ENCODE results near the gene C4orf51. TPM values are rescaled to one million over a fixed set of nuclear protein-coding genes. Genes with fewer than 3 reads are reported as not detected.

The C4orf51 gene
- total and polyA plus RNA-seq, 2 of the 4 experiments (the other 2 are of a cell fraction), result not detected

DNA sequence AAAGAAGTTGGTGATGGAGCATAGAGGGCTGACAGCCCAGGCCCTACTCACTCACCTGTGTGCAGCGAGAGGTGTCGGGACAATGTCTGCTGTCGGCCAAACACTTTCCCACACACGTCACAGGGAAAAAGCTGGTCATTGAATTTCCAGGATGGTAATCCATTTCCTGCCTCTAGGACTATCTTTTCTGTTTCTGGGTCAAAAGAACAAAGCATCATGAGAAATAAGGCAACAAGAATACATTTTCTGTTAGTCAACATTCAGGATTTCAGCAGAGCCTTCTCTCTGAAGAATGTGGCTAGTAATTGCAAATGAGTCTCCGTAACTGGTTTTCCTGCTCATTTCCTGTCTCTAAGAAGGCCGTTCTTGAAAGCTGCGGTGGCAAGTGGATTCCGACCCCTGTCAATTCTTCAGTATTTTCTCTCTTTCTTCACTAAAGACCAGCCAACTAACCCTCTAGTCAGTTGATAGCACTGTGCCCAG lies 99.4 kb downstream of the C4orf51 start:
- H2AFZ ChIP-seq (replicated peaks; ENCODE audit: low read length, poor library complexity), result no peak overlapping the region
- H3K18ac ChIP-seq (ENCODE audit: low read depth, low read length), result no peak overlapping the region
- H4K8ac ChIP-seq (ENCODE audit: low read depth in 2 of 2, low read length in 2 of 2), result no peak overlapping the region
- no peak overlapping the region for H2BK15ac ChIP-seq (ENCODE audit: low read depth, low read length)
- no peak overlapping the region for H3K4ac ChIP-seq (ENCODE audit: low read depth, low read length)
- intact Hi-C loops (cut with micrococcal nuclease) (no loop called here), in situ Hi-C loops (cut with MboI; ENCODE audit: low sequenced_read_pairs) (no loop called here), dilution Hi-C loops (cut with HindIII; ENCODE audit: low sequenced_read_pairs, unreplicated experiment) (no loop called here)
- no TSS peak for BruUV-seq (replicated peaks)
- peaks cover 18% of the 10 kb centered on the region for H3K36me3 ChIP-seq (ENCODE audit: control insufficient read depth, insufficient read depth, low read length)
- H3K4me3 ChIP-seq (ENCODE audit: insufficient read depth, low read depth, low read length), result no peak overlapping the region
- peaks cover 9% of the 10 kb centered on the region for H3K9me1 ChIP-seq (ENCODE audit: insufficient read depth, low read length)
- no peaks in the 10 kb centered on the region for H3K27me3 ChIP-seq (ENCODE audit: control insufficient read depth, insufficient read depth, low read length)
- H3K23ac ChIP-seq (ENCODE audit: low read depth, low read length), result no peak overlapping the region
- POLR2A ChIA-PET (ENCODE audit: unreplicated experiment), result no interaction called here
- no peak overlapping the region for H3K4me2 ChIP-seq (ENCODE audit: low read depth, low read length)
- H3K9me3 ChIP-seq (ENCODE audit: control insufficient read depth, insufficient read depth, low read length), result no peaks in the 10 kb centered on the region; the same call in 1 of the 2 replicates
- no peak overlapping the region for H4K5ac ChIP-seq (ENCODE audit: low read depth, low read length)
- DNase-seq (no peak), ATAC-seq (ENCODE audit: low read depth) (no peak)
- no peak overlapping the region for H4K91ac ChIP-seq (ENCODE audit: insufficient read depth, low read depth, low read length)
- H3K79me1 ChIP-seq (ENCODE audit: low read depth in 1 of 2, low read length in 2 of 2), result peaks cover 0 to 4% of the 10 kb centered on the region in 2 experiments; a peak in 2 of 4 replicates
- H4K20me1 ChIP-seq (ENCODE audit: insufficient read depth, low read length), result no peaks in the 10 kb centered on the region
- H2BK5ac ChIP-seq (ENCODE audit: low read depth, low read length, poor library complexity, severe bottlenecking), result no peak overlapping the region
- H3K14ac ChIP-seq (replicated peaks; ENCODE audit: low read depth, low read length), result no peak overlapping the region
- no CpG with 5 or more reads among the region's 8 CpGs for WGBS, 2 experiments (ENCODE audit: extremely low coverage in 2 of 2, insufficient read length in 1 of 2)
- no peak overlapping the region for H3K56ac ChIP-seq (ENCODE audit: extremely low read depth, insufficient read depth, low read length)
- no peak overlapping the region for H2BK120ac ChIP-seq (ENCODE audit: low read depth, low read length)
- TF ChIP-seq, protein P1, sequence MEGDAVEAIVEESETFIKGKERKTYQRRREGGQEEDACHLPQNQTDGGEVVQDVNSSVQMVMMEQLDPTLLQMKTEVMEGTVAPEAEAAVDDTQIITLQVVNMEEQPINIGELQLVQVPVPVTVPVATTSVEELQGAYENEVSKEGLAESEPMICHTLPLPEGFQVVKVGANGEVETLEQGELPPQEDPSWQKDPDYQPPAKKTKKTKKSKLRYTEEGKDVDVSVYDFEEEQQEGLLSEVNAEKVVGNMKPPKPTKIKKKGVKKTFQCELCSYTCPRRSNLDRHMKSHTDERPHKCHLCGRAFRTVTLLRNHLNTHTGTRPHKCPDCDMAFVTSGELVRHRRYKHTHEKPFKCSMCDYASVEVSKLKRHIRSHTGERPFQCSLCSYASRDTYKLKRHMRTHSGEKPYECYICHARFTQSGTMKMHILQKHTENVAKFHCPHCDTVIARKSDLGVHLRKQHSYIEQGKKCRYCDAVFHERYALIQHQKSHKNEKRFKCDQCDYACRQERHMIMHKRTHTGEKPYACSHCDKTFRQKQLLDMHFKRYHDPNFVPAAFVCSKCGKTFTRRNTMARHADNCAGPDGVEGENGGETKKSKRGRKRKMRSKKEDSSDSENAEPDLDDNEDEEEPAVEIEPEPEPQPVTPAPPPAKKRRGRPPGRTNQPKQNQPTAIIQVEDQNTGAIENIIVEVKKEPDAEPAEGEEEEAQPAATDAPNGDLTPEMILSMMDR (conservative IDR thresholded peaks at IDR 0.05; ENCODE audit: low read depth, low read length), result no peak
- TF ChIP-seq BHLHE40 (IDR thresholded peaks at IDR 0.05; ENCODE audit: low read depth, low read length) (no peak), NFE2L2 (IDR thresholded peaks at IDR 0.05; ENCODE audit: low read depth, low read length) (no peak), SMC3 (IDR thresholded peaks at IDR 0.05; ENCODE audit: low read depth, low read length) (no peak), MAFK (IDR thresholded peaks at IDR 0.05; ENCODE audit: low read depth, low read length) (no peak), CHD1 (IDR thresholded peaks at IDR 0.05; ENCODE audit: low read depth, low read length) (no peak), RCOR1 (IDR thresholded peaks at IDR 0.05; ENCODE audit: insufficient replicate concordance, low read length) (no peak), FOS (IDR thresholded peaks at IDR 0.05; ENCODE audit: low read depth, low read length) (no peak)
- TF ChIP-seq, protein P2, sequence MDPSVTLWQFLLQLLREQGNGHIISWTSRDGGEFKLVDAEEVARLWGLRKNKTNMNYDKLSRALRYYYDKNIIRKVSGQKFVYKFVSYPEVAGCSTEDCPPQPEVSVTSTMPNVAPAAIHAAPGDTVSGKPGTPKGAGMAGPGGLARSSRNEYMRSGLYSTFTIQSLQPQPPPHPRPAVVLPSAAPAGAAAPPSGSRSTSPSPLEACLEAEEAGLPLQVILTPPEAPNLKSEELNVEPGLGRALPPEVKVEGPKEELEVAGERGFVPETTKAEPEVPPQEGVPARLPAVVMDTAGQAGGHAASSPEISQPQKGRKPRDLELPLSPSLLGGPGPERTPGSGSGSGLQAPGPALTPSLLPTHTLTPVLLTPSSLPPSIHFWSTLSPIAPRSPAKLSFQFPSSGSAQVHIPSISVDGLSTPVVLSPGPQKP (IDR thresholded peaks at IDR 0.05; ENCODE audit: borderline replicate concordance, low read depth, low read length), result no peak
- TF ChIP-seq, protein P3, sequence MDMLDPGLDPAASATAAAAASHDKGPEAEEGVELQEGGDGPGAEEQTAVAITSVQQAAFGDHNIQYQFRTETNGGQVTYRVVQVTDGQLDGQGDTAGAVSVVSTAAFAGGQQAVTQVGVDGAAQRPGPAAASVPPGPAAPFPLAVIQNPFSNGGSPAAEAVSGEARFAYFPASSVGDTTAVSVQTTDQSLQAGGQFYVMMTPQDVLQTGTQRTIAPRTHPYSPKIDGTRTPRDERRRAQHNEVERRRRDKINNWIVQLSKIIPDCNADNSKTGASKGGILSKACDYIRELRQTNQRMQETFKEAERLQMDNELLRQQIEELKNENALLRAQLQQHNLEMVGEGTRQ (IDR thresholded peaks at IDR 0.05; ENCODE audit: low read depth, low read length), result no peak
- no peak overlapping the region for H2BK20ac ChIP-seq (ENCODE audit: low read depth, low read length)
- H3K27ac ChIP-seq (ENCODE audit: insufficient read depth, low read length), result no peak overlapping the region
- no peaks in the 10 kb centered on the region for H3K4me1 ChIP-seq (ENCODE audit: control insufficient read depth, insufficient read depth, low read length)
- no peak overlapping the region for H3K9ac ChIP-seq (ENCODE audit: low read depth, low read length)
- no peak overlapping the region for H2AK9ac ChIP-seq (replicated peaks; ENCODE audit: low read depth, low read length, poor library complexity)
- CTCF ChIA-PET, result interaction anchor here (1.6 kb wide), 1 partner anchor 12 kb away, joined by 5 read pairs; no protein-coding TSS in a partner anchor
- H2AK5ac ChIP-seq (ENCODE audit: low read depth, low read length), result no peak overlapping the region
